ENCODE measurements around the gene TOMT. TPM values are rescaled to one million over a fixed set of nuclear protein-coding genes. Genes with fewer than 3 reads are reported as not detected.

The TOMT gene
- total RNA-seq, 2 donors from 2014 or later: not detected

DNA sequence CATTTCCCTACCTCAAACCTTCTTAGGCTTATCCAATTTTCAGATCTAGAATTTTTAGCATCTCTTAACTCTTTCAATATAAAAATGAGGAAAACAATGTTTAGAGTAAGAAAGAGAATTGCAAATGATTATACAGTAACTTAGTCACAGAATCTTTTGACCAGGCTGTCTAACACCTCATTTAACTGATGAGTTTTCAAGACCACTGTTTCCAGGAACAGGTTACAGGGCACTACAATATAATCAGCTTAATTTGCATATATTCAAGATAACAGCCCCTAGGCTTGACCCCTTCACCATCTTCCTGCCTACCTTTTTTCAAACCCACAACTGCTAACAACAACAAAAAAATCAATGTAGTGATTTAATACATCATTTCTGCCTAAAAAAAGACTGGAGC lies 38.0 kb upstream of the TOMT start:
- Histone ChIP-seq H3K36me3 (no peaks in the 10 kb centered on the region), H3K4me1 (ENCODE audit: control insufficient read depth in 1 of 2, low read depth in 2 of 2) (peaks cover 31 to 46% of the 10 kb centered on the region in 2 donors), H3K9me3 (no peaks in the 10 kb centered on the region), H3K27me3 (replicated peaks; ENCODE audit: insufficient read depth) (no peaks in the 10 kb centered on the region), H3K4me3 (no peak overlapping the region), H3K27ac (peak overlapping the region; percentile 11 to 89)
- ATAC-seq (ENCODE audit: insufficient number of reproducible peaks, low FRiP score, low read depth): no peak
- DNase-seq (ENCODE audit: low spot score): no peak
- TF ChIP-seq, protein P1, sequence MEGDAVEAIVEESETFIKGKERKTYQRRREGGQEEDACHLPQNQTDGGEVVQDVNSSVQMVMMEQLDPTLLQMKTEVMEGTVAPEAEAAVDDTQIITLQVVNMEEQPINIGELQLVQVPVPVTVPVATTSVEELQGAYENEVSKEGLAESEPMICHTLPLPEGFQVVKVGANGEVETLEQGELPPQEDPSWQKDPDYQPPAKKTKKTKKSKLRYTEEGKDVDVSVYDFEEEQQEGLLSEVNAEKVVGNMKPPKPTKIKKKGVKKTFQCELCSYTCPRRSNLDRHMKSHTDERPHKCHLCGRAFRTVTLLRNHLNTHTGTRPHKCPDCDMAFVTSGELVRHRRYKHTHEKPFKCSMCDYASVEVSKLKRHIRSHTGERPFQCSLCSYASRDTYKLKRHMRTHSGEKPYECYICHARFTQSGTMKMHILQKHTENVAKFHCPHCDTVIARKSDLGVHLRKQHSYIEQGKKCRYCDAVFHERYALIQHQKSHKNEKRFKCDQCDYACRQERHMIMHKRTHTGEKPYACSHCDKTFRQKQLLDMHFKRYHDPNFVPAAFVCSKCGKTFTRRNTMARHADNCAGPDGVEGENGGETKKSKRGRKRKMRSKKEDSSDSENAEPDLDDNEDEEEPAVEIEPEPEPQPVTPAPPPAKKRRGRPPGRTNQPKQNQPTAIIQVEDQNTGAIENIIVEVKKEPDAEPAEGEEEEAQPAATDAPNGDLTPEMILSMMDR (IDR thresholded peaks at IDR 0.05): no peak

DNA sequence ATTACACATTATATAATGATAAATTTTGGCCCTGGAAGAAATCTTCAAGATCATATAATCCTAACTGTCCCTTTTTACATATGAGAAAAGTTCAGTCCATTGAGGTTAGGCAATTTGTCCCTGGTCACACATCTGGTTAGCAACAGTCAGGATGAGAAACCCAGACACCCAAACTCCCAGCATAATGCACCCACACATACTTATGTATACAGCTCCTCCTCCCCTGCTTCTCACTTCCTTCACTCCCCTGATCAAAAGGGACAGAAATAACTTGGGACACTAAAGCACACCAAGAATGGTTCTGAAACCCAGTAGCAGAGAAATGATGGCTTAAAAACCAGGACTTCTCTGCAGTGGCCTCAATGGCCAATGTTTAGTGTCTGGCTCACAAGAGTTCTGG lies 36.5 kb upstream of the TOMT start:
- DNase-seq (ENCODE audit: low spot score): no peak
- TF ChIP-seq, protein P1 (IDR thresholded peaks at IDR 0.05): no peak
- peak overlapping the region; percentile 68 to 89 for H3K27ac ChIP-seq
- H3K4me3 ChIP-seq: peak overlapping the region; percentile 39
- peaks cover 31 to 46% of the 10 kb centered on the region in 2 donors for H3K4me1 ChIP-seq (ENCODE audit: control insufficient read depth in 1 of 2, low read depth in 2 of 2)
- H3K36me3 ChIP-seq: no peaks in the 10 kb centered on the region
- no peaks in the 10 kb centered on the region for H3K9me3 ChIP-seq
- no peaks in the 10 kb centered on the region for H3K27me3 ChIP-seq (replicated peaks; ENCODE audit: insufficient read depth)
- ATAC-seq (ENCODE audit: insufficient number of reproducible peaks, low FRiP score, low read depth): no peak

DNA sequence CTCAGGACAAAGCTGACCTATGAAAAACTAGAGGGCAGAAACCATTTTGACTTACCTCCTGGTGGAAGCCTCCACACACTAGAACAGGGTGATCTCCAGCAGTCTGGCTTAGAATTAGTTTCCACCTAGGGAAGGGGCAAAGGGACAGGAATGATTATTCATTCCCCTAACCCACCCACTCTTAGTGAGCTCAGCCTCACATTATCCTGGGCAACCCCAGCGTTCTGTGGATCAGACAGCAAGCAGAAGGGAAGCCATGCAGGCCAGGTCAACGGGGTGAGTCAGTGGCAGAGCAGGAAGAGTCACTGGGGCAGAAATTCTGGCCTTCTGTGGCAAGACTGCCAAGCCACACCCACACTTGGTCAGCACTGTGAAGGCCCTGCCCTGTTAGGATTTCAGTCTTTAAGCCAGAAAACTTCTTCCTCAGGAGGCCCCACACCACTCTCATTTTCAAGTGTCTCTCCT lies 35.9 kb upstream of the TOMT start:
- Histone ChIP-seq H3K36me3 (no peaks in the 10 kb centered on the region), H3K4me3 (peak overlapping the region; percentile 39), H3K27me3 (replicated peaks; ENCODE audit: insufficient read depth) (no peaks in the 10 kb centered on the region), H3K9me3 (no peaks in the 10 kb centered on the region), H3K27ac (peak overlapping the region; percentile 68 to 89), H3K4me1 (ENCODE audit: control insufficient read depth in 1 of 2, low read depth in 2 of 2) (peaks cover 31 to 46% of the 10 kb centered on the region in 2 donors)
- DNase-seq (ENCODE audit: low spot score) (peak; percentile 85), ATAC-seq (ENCODE audit: insufficient number of reproducible peaks, low FRiP score, low read depth) (peak; percentile 94)
- TF ChIP-seq, protein P1 (IDR thresholded peaks at IDR 0.05): no peak

DNA sequence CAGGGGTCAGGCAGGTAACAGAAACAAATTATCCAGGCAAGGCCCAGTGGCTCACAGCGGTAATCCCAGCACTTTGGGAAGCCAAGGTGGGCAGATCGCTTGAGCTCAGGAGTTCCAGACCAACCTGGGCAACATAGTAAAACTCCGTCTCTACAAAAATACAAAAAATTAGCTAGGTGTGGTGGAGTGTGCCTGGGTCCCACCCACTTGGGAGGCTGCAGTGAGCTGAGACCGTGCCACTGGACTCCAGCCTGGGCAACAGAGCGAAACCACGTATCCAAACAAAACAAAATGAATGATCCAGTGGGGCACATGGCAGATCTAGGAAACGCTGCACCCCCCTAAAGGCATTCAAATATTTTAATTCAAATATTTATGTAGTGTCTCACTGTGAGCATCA lies 35.2 kb upstream of the TOMT start:
- H3K9me3 ChIP-seq: no peaks in the 10 kb centered on the region
- no peaks in the 10 kb centered on the region for H3K36me3 ChIP-seq
- peak overlapping the region; percentile 68 to 89 for H3K27ac ChIP-seq
- TF ChIP-seq, protein P1 (IDR thresholded peaks at IDR 0.05): no peak
- ATAC-seq (ENCODE audit: insufficient number of reproducible peaks, low FRiP score, low read depth): no peak
- no peak overlapping the region for H3K4me3 ChIP-seq
- no peak for DNase-seq (ENCODE audit: low spot score)
- H3K27me3 ChIP-seq (replicated peaks; ENCODE audit: insufficient read depth): no peaks in the 10 kb centered on the region
- H3K4me1 ChIP-seq (ENCODE audit: control insufficient read depth in 1 of 2, low read depth in 2 of 2): peaks cover 31 to 46% of the 10 kb centered on the region in 2 donors

DNA sequence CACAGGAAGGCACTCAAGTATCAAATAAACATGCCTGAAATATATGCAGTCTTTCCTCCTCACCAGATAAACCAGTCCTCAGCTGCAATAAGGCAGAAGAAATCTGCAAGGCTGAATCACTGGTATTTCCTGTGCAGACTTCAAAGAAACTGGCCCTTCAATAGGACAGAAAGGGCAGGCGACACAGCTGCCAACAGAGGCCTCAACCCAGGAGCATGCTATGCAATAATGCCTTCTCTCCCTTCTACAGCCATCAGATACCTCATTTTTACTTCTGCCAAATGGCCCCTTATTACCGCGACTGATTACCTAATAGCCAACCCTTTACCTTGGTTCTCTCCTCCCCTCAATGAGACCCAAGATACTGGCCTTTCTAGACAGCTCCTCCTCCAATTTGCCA lies 33.4 kb upstream of the TOMT start:
- Histone ChIP-seq H3K4me1 (ENCODE audit: control insufficient read depth in 1 of 2, low read depth in 2 of 2) (peaks cover 31 to 42% of the 10 kb centered on the region in 2 donors), H3K27me3 (replicated peaks; ENCODE audit: insufficient read depth) (no peaks in the 10 kb centered on the region), H3K36me3 (no peaks in the 10 kb centered on the region), H3K27ac (peak overlapping the region in 1 of 2 donors; percentile 23), H3K4me3 (no peak overlapping the region), H3K9me3 (no peaks in the 10 kb centered on the region)
- ATAC-seq (ENCODE audit: insufficient number of reproducible peaks, low FRiP score, low read depth) (no peak), DNase-seq (ENCODE audit: low spot score) (no peak)
- TF ChIP-seq, protein P1 (IDR thresholded peaks at IDR 0.05): no peak

All from thoracic aorta (tissue), 2 donors.